IMR-90 (cell line): Measurements from ENCODE around the gene LRRK2. TPM values are rescaled to one million over a fixed set of nuclear protein-coding genes. Genes with fewer than 3 reads are reported as not detected.

Source experiments
- ATAC-seq: fragments of 200-7000 bp; cut with Tn5 transposase; 2 replicates; pipeline ENCODE4 v1.9.1; 2020; ENCODE audit warnings: low read depth, mild to moderate bottlenecking, moderate library complexity
- BruUV-seq: library from RNA; stranded (reverse); fragments of 400-500 nt; replicated peaks from 2 replicates; lab custom pipeline; 2021; lab: Mats Ljungman, UMichigan
- CTCF ChIA-PET: fragments of 300-600 bp; formaldehyde crosslinking; extraction: SDS; loops from one replicate; lab custom pipeline; 2021; ENCODE audit warnings: antibody characterized with exemption; lab: Yijun Ruan, JAX
- POLR2A ChIA-PET: fragments of 300-600 bp; sonication (Branson Sonifier 250); formaldehyde crosslinking; loops from one replicate; lab custom pipeline; 2022; ENCODE audit warnings: antibody characterized with exemption; ENCODE audit not compliant: unreplicated experiment; lab: Charles Lee
- DNase-seq: peaks from one replicate; pipeline ENCODE4 v3.0.0; 2013
- H2AFZ ChIP-seq: replicated peaks from 2 replicates; pipeline ENCODE3; 2013; ENCODE audit warnings: low read length, mild to moderate bottlenecking; ENCODE audit not compliant: poor library complexity
- H2AK5ac ChIP-seq: 2 replicates; pipeline ENCODE4 v1.6.1; 2013; ENCODE audit warnings: low read depth, low read length, inconsistent platforms
- H2AK9ac ChIP-seq: replicated peaks from 2 replicates; pipeline ENCODE3; 2013; ENCODE audit warnings: mild to moderate bottlenecking, low read depth, low read length, moderate library complexity; ENCODE audit not compliant: poor library complexity
- H2BK120ac ChIP-seq: 2 replicates; pipeline ENCODE4 v1.6.1; 2013; ENCODE audit warnings: low read depth, low read length, inconsistent platforms
- H2BK15ac ChIP-seq: 3 replicates; pipeline ENCODE4 v1.6.1; 2013; ENCODE audit warnings: low read depth, low read length, inconsistent platforms
- H2BK20ac ChIP-seq: 2 replicates; pipeline ENCODE4 v1.6.1; 2013; ENCODE audit warnings: low read depth, mild to moderate bottlenecking, inconsistent platforms, low read length, moderate library complexity
- H2BK5ac ChIP-seq: 2 replicates; pipeline ENCODE4 v1.6.1; 2013; ENCODE audit warnings: mild to moderate bottlenecking, low read depth, low read length, inconsistent platforms; ENCODE audit not compliant: poor library complexity, severe bottlenecking
- H3K14ac ChIP-seq: replicated peaks from 2 replicates; pipeline ENCODE4 v1.6.1; 2013; ENCODE audit warnings: low read depth, low read length, inconsistent platforms
- H3K18ac ChIP-seq: 2 replicates; pipeline ENCODE4 v1.6.1; 2013; ENCODE audit warnings: low read depth, low read length, control low read depth
- H3K23ac ChIP-seq: 2 replicates; pipeline ENCODE4 v1.6.1; 2013; ENCODE audit warnings: low read depth, low read length, inconsistent platforms
- H3K27ac ChIP-seq: 2 replicates; pipeline ENCODE4 v1.5.1; 2013; ENCODE audit warnings: mild to moderate bottlenecking, control low read depth, low read length; ENCODE audit not compliant: insufficient read depth
- H3K27me3 ChIP-seq: 2 replicates; pipeline ENCODE4 v1.6.1; 2013; ENCODE audit warnings: low read length; ENCODE audit not compliant: control insufficient read depth, insufficient read depth
- H3K36me3 ChIP-seq: 2 replicates; pipeline ENCODE4 v1.6.1; 2013; ENCODE audit warnings: low read length, mixed read lengths; ENCODE audit not compliant: control insufficient read depth, insufficient read depth
- H3K4ac ChIP-seq: 2 replicates; pipeline ENCODE4 v1.6.1; 2013; ENCODE audit warnings: low read depth, low read length, inconsistent platforms
- H3K4me1 ChIP-seq: 2 replicates; pipeline ENCODE4 v1.6.1; 2013; ENCODE audit warnings: low read length, mixed read lengths; ENCODE audit not compliant: control insufficient read depth, insufficient read depth
- H3K4me2 ChIP-seq: 2 replicates; pipeline ENCODE4 v1.6.1; 2013; ENCODE audit warnings: low read depth, mild to moderate bottlenecking, control low read depth, low read length, moderate library complexity
- H3K4me3 ChIP-seq: 2 replicates; pipeline ENCODE4 v1.5.1; 2013; ENCODE audit warnings: low read depth, mild to moderate bottlenecking, control low read depth, low read length, moderate library complexity; ENCODE audit not compliant: insufficient read depth
- H3K56ac ChIP-seq: 2 replicates; pipeline ENCODE4 v1.6.1; 2013; ENCODE audit warnings: low read length, inconsistent platforms; ENCODE audit not compliant: insufficient read depth; ENCODE audit errors: extremely low read depth
- H3K79me1 ChIP-seq, 2 experiments: 2 replicates each; pipeline ENCODE4 v1.6.1; 2013; ENCODE audit warnings: low read length in 2 of 2, inconsistent platforms in 1 of 2, low read depth in 1 of 2
- H3K9ac ChIP-seq: 2 replicates; pipeline ENCODE4 v1.6.1; 2013; ENCODE audit warnings: low read depth, low read length, control low read depth
- H3K9me1 ChIP-seq: 2 replicates; pipeline ENCODE4 v1.6.1; 2013; ENCODE audit warnings: low read length, inconsistent platforms; ENCODE audit not compliant: insufficient read depth
- H3K9me3 ChIP-seq: 2 replicates; pipeline ENCODE4 v1.6.1; 2013; ENCODE audit warnings: low read length; ENCODE audit not compliant: control insufficient read depth, insufficient read depth
- H4K20me1 ChIP-seq: 2 replicates; pipeline ENCODE4 v1.6.1; 2013; ENCODE audit warnings: low read length, inconsistent platforms; ENCODE audit not compliant: insufficient read depth
- H4K5ac ChIP-seq: 2 replicates; pipeline ENCODE4 v1.6.1; 2013; ENCODE audit warnings: mild to moderate bottlenecking, low read depth, low read length, control low read depth
- H4K8ac ChIP-seq, 2 experiments: 2 replicates each; pipeline ENCODE4 v1.6.1; 2013; ENCODE audit warnings: low read depth in 2 of 2, low read length in 2 of 2, control low read depth in 1 of 2, inconsistent platforms in 1 of 2
- H4K91ac ChIP-seq: 2 replicates; pipeline ENCODE4 v1.6.1; 2013; ENCODE audit warnings: low read depth, low read length, inconsistent platforms; ENCODE audit not compliant: insufficient read depth
- BHLHE40 ChIP-seq: fragments of 150-350 bp; IDR thresholded peaks from 2 replicates; pipeline ENCODE4 v1.6.1; 2016; ENCODE audit warnings: mild to moderate bottlenecking, low read depth, low read length
- CEBPB ChIP-seq: IDR thresholded peaks from 2 replicates; pipeline ENCODE4 v1.6.1; 2012; ENCODE audit warnings: low read depth, low read length, improper control_type of control experiment
- WGBS, 2 experiments: methylation state at CpG; one replicate each; pipeline versions ENCODE4 v1.1.5 to v1.1.7; 2013; ENCODE audit warnings: missing lambda C conversion rate in 2 of 2; ENCODE audit not compliant: insufficient read length in 1 of 2; ENCODE audit errors: extremely low coverage in 2 of 2; 5-methylcytosine and 5-hydroxymethylcytosine counted together
- dilution Hi-C: fragments of 300-500 bp; cut with HindIII; formaldehyde crosslinking; loops from one replicate; pipeline ENCODE4 v1.14.3; 2018; ENCODE audit warnings: low sequenced_read_pairs; ENCODE audit not compliant: unreplicated experiment
- in situ Hi-C: fragments of 300-500 bp; cut with MboI; formaldehyde crosslinking; loops from 3 replicates; pipeline ENCODE4 v1.14.3; 2019; ENCODE audit warnings: low sequenced_read_pairs, inconsistent platforms, mixed read lengths
- intact Hi-C: fragments of 100-400 bp; cut with micrococcal nuclease; formaldehyde crosslinking; loops from 2 replicates; pipeline ENCODE4 v1.10.0; 2022
- polyA plus RNA-seq, 3 experiments: library from polyadenylated mRNA; depleted of rRNA; stranded (reverse); fragments of >200 nt; gene quantifications; 2 replicates each; pipeline ENCODE4 v1.2.3, GENCODE V29; 2012; ENCODE audit warnings: low replicate concordance in 1 of 3
- total RNA-seq: library from RNA; depleted of rRNA; stranded (reverse); fragments of >200 nt; gene quantifications from 2 replicates; pipeline ENCODE4 v1.2.3, GENCODE V29; 2012
- TF ChIP-seq, protein P1 (sequence below): conservative IDR thresholded peaks from 2 replicates; pipeline ENCODE4 v1.5.1; 2012; ENCODE audit warnings: mild to moderate bottlenecking, low read depth, low read length, improper control_type of control experiment

The LRRK2 gene
- total and polyA plus RNA-seq, 2 of the 4 experiments (the other 2 are of a cell fraction): 0.17 to 0.54 TPM

DNA sequence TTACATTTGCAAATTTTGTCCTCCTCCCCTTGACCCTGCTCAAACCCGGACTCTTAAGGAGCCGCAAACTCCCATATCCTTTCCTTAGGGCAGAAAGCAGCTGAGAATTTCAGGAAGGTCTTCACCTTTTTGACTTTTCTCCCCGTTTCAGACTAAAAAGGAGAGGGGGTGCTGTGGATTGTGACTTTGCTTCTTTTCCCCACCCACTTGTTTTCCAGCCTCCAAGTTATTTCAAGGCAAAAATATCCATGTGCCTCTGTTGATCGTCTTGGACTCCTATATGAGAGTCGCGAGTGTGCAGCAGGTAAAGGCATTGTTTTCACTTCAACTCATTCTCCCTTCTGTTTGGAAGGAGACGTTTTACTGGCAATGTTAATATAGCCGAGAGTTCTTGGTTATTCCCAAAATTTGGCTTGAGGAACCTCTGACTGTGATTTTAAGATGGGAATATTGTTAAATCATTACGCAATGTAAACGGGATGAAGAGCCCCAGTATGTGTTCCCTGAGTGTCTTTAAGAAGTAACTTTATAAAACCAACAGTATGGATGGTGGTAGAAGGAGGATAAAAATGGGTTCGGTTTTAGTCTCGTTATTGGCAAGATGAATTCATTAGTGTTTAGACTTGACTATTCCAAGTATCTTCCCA, 663 bp downstream of the LRRK2 start:
- Histone ChIP-seq H2AK9ac (no peak overlapping the region), H4K8ac (peak overlapping the region in 1 of 2 experiments; percentile 45; a peak in 1 of 4 replicates), H3K9me3 (no peaks in the 10 kb centered on the region), H3K18ac (no peak overlapping the region), H2BK5ac (no peak overlapping the region), H3K23ac (no peak overlapping the region), H2BK20ac (no peak overlapping the region), H2AFZ (peak overlapping the region; percentile 91), H3K27me3 (no peaks in the 10 kb centered on the region), H3K4me2 (peak overlapping the region; percentile 56), H3K9me1 (no peaks in the 10 kb centered on the region), H4K20me1 (no peaks in the 10 kb centered on the region), H3K56ac (no peak overlapping the region; the same call in 1 of the 2 replicates), H3K4me1 (peaks cover 2% of the 10 kb centered on the region; the same call in 1 of the 2 replicates), H3K79me1 (no peaks in the 10 kb centered on the region), H3K14ac (peak overlapping the region; percentile 37; the same call in 1 of the 2 replicates), H2BK120ac (no peak overlapping the region), H2AK5ac (no peak overlapping the region), H3K36me3 (no peaks in the 10 kb centered on the region), H3K27ac (no peak overlapping the region), H3K4me3 (peak overlapping the region; percentile 52), H3K9ac (peak overlapping the region; percentile 44), H4K5ac (peak overlapping the region; percentile 0; the same call in 1 of the 2 replicates), H4K91ac (no peak overlapping the region), H2BK15ac (no peak overlapping the region), H3K4ac (no peak overlapping the region)
- DNase-seq (no peak), ATAC-seq (no peak)
- no TSS peak for BruUV-seq
- in situ Hi-C loops (no loop called here), intact Hi-C loops (no loop called here), dilution Hi-C loops (no loop called here)
- TF ChIP-seq, protein P1, sequence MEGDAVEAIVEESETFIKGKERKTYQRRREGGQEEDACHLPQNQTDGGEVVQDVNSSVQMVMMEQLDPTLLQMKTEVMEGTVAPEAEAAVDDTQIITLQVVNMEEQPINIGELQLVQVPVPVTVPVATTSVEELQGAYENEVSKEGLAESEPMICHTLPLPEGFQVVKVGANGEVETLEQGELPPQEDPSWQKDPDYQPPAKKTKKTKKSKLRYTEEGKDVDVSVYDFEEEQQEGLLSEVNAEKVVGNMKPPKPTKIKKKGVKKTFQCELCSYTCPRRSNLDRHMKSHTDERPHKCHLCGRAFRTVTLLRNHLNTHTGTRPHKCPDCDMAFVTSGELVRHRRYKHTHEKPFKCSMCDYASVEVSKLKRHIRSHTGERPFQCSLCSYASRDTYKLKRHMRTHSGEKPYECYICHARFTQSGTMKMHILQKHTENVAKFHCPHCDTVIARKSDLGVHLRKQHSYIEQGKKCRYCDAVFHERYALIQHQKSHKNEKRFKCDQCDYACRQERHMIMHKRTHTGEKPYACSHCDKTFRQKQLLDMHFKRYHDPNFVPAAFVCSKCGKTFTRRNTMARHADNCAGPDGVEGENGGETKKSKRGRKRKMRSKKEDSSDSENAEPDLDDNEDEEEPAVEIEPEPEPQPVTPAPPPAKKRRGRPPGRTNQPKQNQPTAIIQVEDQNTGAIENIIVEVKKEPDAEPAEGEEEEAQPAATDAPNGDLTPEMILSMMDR: no peak
- TF ChIP-seq CEBPB (peak; percentile 77), BHLHE40 (no peak)
- WGBS, 2 experiments: no CpG with 5 or more reads among the region's 12 CpGs
- POLR2A ChIA-PET: no interaction called here
- CTCF ChIA-PET: no interaction called here
